Measurements from ENCODE around the gene DISC1. TPM values are rescaled to one million over a fixed set of nuclear protein-coding genes. Genes with fewer than 3 reads are reported as not detected.
"Not testable (repeated sequence)": the region's sequence is repeated elsewhere in the genome, so short reads cannot be mapped to it uniquely, and the experiment has no call there.

Gene DISC1
- polyA plus RNA-seq, 1 donor from 2014 or later: 0.84 TPM

DNA sequence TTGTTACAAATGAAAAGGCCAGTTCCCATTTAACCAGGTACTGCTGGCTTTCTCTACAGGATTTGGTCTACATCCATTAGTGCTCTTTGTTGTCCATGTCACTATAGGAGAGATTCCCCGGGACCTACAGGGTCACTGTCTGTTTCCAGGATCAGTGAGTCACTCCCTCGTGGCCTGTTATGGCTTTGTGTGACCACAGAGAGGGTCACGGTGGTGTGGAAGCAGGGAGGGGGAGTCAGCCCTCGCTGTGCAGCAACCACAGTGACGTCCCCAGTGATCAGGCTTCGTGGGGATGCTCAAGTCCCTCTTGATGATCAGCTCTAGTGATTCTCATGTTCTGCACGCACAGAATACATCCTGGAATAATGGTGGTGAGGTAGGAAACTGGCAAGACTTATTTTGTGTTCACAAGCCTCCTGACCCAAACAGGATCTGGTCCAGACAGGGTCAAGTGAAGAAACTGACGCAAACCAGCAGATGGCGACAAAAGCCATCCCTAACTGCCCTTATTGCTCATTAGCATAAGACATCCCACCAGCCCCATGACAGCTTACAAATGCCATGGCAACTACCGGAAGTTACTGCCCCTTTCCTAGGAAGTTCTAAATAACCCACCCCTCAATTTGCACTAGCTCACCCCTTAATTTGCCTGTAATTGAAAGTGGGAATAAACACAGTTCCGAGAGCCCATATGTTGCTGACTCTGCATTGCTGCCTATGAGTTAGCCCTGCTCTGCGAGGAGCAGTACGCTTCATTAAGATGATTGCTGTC is 98.5 kb downstream of the DISC1 start:
- Histone ChIP-seq H3K9me3 (ENCODE audit: low read length) (no peaks in the 10 kb centered on the region), H3K36me3 (ENCODE audit: insufficient read depth, low read length) (no peaks in the 10 kb centered on the region), H3K4me2 (ENCODE audit: low read length) (no peak overlapping the region), H3K27me3 (ENCODE audit: insufficient read depth, low read depth, low read length) (no peaks in the 10 kb centered on the region), H3F3A (ENCODE audit: insufficient read depth, low read length, poor library complexity, severe bottlenecking) (no peaks in the 10 kb centered on the region), H3K79me2 (replicated peaks; ENCODE audit: insufficient read depth, low read length) (no peaks in the 10 kb centered on the region), H2AFZ (ENCODE audit: low read depth, low read length) (no peak overlapping the region), H3K9me2 (ENCODE audit: insufficient read depth, low read length) (no peaks in the 10 kb centered on the region), H3K27ac (ENCODE audit: low read length) (no peak overlapping the region), H4K20me1 (ENCODE audit: insufficient read depth) (no peaks in the 10 kb centered on the region), H3K9ac (ENCODE audit: low read length) (no peak overlapping the region), H3K4me3 (ENCODE audit: low read length) (no peak overlapping the region)
- TF ChIP-seq EZH2 (IDR thresholded peaks at IDR 0.05; ENCODE audit: borderline replicate concordance, insufficient read depth, low read length, poor library complexity, severe bottlenecking): no peak
- TF ChIP-seq SMC3 (conservative IDR thresholded peaks at IDR 0.05; ENCODE audit: poor library complexity): peak; percentile 19
- no peak for TF ChIP-seq TAF1 (IDR thresholded peaks at IDR 0.05; ENCODE audit: low read depth)
- peak; percentile 31 for TF ChIP-seq RAD21 (conservative IDR thresholded peaks at IDR 0.05)
- TF ChIP-seq, protein P1, sequence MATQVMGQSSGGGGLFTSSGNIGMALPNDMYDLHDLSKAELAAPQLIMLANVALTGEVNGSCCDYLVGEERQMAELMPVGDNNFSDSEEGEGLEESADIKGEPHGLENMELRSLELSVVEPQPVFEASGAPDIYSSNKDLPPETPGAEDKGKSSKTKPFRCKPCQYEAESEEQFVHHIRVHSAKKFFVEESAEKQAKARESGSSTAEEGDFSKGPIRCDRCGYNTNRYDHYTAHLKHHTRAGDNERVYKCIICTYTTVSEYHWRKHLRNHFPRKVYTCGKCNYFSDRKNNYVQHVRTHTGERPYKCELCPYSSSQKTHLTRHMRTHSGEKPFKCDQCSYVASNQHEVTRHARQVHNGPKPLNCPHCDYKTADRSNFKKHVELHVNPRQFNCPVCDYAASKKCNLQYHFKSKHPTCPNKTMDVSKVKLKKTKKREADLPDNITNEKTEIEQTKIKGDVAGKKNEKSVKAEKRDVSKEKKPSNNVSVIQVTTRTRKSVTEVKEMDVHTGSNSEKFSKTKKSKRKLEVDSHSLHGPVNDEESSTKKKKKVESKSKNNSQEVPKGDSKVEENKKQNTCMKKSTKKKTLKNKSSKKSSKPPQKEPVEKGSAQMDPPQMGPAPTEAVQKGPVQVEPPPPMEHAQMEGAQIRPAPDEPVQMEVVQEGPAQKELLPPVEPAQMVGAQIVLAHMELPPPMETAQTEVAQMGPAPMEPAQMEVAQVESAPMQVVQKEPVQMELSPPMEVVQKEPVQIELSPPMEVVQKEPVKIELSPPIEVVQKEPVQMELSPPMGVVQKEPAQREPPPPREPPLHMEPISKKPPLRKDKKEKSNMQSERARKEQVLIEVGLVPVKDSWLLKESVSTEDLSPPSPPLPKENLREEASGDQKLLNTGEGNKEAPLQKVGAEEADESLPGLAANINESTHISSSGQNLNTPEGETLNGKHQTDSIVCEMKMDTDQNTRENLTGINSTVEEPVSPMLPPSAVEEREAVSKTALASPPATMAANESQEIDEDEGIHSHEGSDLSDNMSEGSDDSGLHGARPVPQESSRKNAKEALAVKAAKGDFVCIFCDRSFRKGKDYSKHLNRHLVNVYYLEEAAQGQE (IDR thresholded peaks at IDR 0.05; ENCODE audit: borderline replicate concordance): no peak
- TF ChIP-seq, protein P2, sequence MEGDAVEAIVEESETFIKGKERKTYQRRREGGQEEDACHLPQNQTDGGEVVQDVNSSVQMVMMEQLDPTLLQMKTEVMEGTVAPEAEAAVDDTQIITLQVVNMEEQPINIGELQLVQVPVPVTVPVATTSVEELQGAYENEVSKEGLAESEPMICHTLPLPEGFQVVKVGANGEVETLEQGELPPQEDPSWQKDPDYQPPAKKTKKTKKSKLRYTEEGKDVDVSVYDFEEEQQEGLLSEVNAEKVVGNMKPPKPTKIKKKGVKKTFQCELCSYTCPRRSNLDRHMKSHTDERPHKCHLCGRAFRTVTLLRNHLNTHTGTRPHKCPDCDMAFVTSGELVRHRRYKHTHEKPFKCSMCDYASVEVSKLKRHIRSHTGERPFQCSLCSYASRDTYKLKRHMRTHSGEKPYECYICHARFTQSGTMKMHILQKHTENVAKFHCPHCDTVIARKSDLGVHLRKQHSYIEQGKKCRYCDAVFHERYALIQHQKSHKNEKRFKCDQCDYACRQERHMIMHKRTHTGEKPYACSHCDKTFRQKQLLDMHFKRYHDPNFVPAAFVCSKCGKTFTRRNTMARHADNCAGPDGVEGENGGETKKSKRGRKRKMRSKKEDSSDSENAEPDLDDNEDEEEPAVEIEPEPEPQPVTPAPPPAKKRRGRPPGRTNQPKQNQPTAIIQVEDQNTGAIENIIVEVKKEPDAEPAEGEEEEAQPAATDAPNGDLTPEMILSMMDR (IDR thresholded peaks at IDR 0.05; ENCODE audit: poor library complexity, severe bottlenecking): peak; percentile 47

DNA sequence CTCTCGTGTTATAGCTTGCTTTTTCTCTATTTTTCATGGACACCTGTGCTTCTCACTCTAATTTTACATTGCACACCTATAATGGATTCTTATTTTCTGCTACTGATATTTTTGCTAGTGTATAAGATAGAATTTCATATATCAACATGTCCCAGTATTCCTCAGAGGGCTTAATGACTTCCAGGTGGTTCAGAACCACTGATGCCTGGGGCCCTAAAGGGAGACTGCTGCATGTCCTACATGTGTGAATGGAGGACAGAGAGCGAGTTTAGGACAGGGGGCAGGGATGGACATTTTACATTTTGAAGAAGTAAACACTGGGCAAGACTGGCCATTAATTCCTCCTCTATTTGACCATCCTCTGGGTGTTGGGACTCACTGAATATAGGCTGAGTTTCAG is 100.6 kb downstream of the DISC1 start:
- Histone ChIP-seq H3K36me3 (ENCODE audit: insufficient read depth, low read length) (no peaks in the 10 kb centered on the region), H2AFZ (ENCODE audit: low read depth, low read length) (no peak overlapping the region), H3K9me2 (ENCODE audit: insufficient read depth, low read length) (no peaks in the 10 kb centered on the region), H3K4me2 (ENCODE audit: low read length) (no peak overlapping the region), H3F3A (ENCODE audit: insufficient read depth, low read length, poor library complexity, severe bottlenecking) (no peaks in the 10 kb centered on the region), H4K20me1 (ENCODE audit: insufficient read depth) (no peaks in the 10 kb centered on the region), H3K27me3 (ENCODE audit: insufficient read depth, low read depth, low read length) (no peaks in the 10 kb centered on the region), H3K4me3 (ENCODE audit: low read length) (no peak overlapping the region), H3K79me2 (replicated peaks; ENCODE audit: insufficient read depth, low read length) (no peaks in the 10 kb centered on the region), H3K9ac (ENCODE audit: low read length) (no peak overlapping the region), H3K27ac (ENCODE audit: low read length) (no peak overlapping the region), H3K9me3 (ENCODE audit: low read length) (no peaks in the 10 kb centered on the region)
- no peak for TF ChIP-seq SMC3 (conservative IDR thresholded peaks at IDR 0.05; ENCODE audit: poor library complexity)
- TF ChIP-seq, protein P2 (IDR thresholded peaks at IDR 0.05; ENCODE audit: poor library complexity, severe bottlenecking): no peak
- TF ChIP-seq, protein P1 (IDR thresholded peaks at IDR 0.05; ENCODE audit: borderline replicate concordance): no peak
- TF ChIP-seq EP300 (conservative IDR thresholded peaks at IDR 0.05; ENCODE audit: poor library complexity, severe bottlenecking): no peak
- TF ChIP-seq POLR2AphosphoS5 (IDR thresholded peaks at IDR 0.05): no peak
- TF ChIP-seq RAD21 (conservative IDR thresholded peaks at IDR 0.05): no peak
- no peak for TF ChIP-seq MXI1 (conservative IDR thresholded peaks at IDR 0.05; ENCODE audit: poor library complexity, severe bottlenecking)
- no peak for TF ChIP-seq TAF1 (IDR thresholded peaks at IDR 0.05; ENCODE audit: low read depth)
- TF ChIP-seq EZH2 (IDR thresholded peaks at IDR 0.05; ENCODE audit: borderline replicate concordance, insufficient read depth, low read length, poor library complexity, severe bottlenecking): no peak

DNA sequence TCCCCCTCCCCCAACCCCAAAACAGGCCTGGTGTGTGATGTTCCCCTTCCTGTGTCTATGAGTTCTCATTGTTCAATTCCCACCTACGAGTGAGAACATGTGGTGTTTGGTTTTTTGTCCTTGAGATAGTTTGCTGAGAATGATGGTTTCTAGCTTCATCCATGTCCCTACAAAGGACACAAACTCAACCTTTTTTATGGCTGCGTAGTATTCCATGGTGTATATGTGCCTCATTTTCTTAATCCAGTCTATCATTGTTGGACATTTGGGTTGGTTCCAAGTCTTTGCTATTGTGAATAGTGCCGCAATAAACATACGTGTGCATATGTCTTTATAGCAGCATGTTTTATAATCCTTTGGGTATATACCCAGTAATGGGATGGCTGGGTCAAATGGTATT is 102.4 kb downstream of the DISC1 start:
- H3K9me3 ChIP-seq (ENCODE audit: low read length); H3K27me3 ChIP-seq (ENCODE audit: insufficient read depth, low read depth, low read length); H3K27ac ChIP-seq (ENCODE audit: low read length); H3K9me2 ChIP-seq (ENCODE audit: insufficient read depth, low read length); H3F3A ChIP-seq (ENCODE audit: insufficient read depth, low read length, poor library complexity, severe bottlenecking); H3K36me3 ChIP-seq (ENCODE audit: insufficient read depth, low read length); H3K4me2 ChIP-seq (ENCODE audit: low read length); H4K20me1 ChIP-seq (ENCODE audit: insufficient read depth); H2AFZ ChIP-seq (ENCODE audit: low read depth, low read length); H3K79me2 ChIP-seq (replicated peaks; ENCODE audit: insufficient read depth, low read length); H3K9ac ChIP-seq (ENCODE audit: low read length); H3K4me3 ChIP-seq (ENCODE audit: low read length): not testable (repeated sequence)

Measured in neural cell (in vitro differentiated cells).